ENCODE results near the gene NBAS.

DNA sequence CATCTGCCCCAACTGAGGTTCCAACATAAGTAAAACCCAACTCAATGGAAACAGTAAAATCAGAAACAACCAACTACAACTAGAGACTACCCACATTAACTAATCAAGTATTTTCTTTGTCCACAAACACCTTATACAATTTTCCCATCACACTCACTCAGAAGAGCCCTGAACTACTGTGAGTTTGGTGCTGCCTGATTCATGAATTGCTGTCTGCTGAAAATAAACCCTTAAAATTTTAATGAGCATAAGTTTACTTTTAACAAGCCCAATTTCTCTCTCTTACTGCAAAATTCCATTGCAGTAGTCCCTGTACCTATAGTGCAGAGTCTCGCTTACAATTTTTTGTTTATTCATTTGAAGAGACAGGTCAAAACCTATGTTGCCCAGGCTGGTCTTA, 203.9 kb downstream of the NBAS start:
- TF ChIP-seq POLR2A (IDR thresholded peaks at IDR 0.05) (no peak), CTCF (IDR thresholded peaks at IDR 0.05) (no peak), POLR2AphosphoS5 (IDR thresholded peaks at IDR 0.05; ENCODE audit: insufficient read depth in 1 of 2, low read depth in 1 of 2) (no peak)
